DLD1 (cell line): ENCODE measurements around the gene SLC44A1.
"Not testable (repeated sequence)": the region's sequence is repeated elsewhere in the genome, so short reads cannot be mapped to it uniquely, and the experiment has no call there.

Experiments used
- in situ Hi-C: cut with HindIII; loops from 2 replicates; pipeline ENCODE4 v1.10.0; 2017; ENCODE audit warnings: low sequenced_read_pairs

SLC44A1 gene

GRCh38 chr9:105242062-105242461, 2.4 kb upstream of the SLC44A1 start:
- in situ Hi-C loops = no loop called here

DNA sequence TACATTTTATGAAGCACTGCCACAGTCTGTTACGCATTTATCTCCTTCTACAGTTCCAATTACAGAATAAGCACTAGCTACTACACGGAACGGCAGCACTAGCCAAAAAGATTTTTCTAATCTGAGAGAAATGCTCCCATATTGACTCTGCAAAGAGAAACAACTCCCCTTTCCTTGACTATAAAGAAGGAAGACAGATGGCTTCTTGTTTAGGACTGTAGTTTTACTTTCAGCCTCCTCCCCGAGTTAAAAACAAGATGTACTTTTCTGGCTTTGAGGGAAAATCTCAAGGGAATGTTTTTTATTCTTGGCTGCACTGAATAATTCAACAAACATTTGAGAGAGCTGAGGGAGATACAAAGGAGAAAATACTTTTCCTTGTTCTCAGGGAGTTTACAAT, 1.9 kb upstream of the SLC44A1 start:
- in situ Hi-C loops = no loop called here

DNA sequence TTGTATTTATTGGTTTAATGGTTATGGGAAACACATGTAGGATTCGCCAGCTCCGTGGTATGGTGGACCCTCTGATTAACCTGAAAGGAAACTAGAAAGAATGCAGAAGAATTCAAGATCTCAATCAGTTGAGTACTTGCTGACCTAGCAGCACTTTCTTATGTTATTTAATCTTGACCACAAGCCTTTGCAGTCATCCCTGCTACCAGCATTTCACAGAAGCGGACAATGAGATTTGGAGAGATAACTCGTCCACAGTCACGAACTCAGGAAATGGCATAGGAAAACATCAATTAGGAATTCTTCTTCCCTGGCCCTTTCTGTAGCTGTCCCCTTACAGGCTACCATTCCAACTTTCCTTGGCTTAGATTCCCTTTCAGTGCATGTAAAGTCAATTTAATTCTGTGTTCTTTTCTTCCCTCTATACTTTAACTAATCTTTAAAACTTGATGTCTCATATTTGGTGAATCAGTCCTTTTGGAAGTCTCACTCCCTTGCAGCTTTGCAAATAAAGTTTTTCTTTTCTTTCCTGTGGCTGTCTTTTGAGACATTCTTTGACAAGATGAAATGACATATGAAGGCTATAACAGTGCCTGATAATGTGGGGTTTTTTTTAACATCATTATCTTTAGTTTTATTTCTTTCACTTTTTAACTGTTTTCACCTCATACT, 1.3 kb upstream of the SLC44A1 start:
- in situ Hi-C loops = no loop called here

GRCh38 chr9:105244734-105245028, 230 bp downstream of the SLC44A1 start:
- in situ Hi-C loops = no loop called here

GRCh38 chr9:105245029-105245890, 809 bp downstream of the SLC44A1 start:
- in situ Hi-C loops = no loop called here

GRCh38 chr9:105245891-105246161, 1.4 kb downstream of the SLC44A1 start:
- in situ Hi-C loops = no loop called here

GRCh38 chr9:105246656-105247173, 2.3 kb downstream of the SLC44A1 start:
- in situ Hi-C loops = no loop called here

DNA sequence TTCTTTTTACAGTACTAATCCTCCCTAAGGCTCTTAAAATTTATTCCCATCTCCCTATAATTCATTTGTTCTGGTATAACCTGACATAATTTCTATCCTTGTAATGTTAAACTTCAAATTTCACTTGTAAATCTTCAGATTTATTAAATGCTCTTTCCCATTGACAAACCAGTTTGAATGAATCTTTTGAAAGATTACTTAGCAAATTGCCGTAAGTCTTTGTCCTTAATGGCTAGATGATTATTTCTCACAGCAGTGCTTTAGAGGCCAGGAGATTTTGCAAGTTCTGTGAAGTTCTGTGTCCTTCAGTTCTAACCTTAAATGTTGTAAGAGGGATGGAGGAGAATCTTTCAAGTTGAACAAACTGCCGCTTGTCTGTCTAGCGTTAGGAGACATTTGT, 4.2 kb downstream of the SLC44A1 start:
- in situ Hi-C loops = no loop called here

- in situ Hi-C loops = no loop called here
These were observed 6.7 kb downstream of the SLC44A1 start for GRCh38 chr9:105251133-105251532.

DNA sequence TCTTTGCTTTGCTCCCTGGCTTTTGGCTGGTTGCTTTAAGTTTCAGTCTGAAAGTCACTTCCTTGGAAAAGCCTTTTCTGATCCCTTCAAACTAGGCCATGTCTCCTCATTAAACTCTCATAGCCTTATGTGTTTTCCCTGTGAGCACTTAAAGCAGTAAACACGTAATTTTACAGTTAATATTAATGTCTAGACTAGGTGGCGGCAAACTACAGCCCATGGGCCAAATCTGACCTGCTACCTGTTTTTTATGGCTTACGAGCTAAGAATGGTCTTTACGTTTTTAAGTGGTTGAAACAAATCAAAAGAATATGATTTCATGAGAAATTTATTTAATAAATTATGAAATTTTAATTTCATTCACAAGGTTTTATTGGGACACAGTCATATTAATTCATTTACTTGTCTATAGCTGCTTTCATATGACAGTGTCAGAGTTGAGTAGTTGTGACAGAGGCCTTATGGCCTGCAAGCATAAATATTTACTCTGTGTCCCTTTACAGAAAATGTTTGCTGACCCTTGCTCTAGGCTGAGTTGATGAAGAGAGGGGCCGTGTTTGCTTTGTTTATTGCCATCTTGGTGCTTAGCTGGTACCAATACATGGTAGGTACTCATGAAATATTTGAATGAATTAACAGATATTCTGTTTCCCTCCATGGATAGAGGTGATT, 7.4 kb downstream of the SLC44A1 start:
- in situ Hi-C loops = no loop called here

- in situ Hi-C loops = no loop called here
These were observed 7.9 kb downstream of the SLC44A1 start for GRCh38 chr9:105252405-105252756.

DNA sequence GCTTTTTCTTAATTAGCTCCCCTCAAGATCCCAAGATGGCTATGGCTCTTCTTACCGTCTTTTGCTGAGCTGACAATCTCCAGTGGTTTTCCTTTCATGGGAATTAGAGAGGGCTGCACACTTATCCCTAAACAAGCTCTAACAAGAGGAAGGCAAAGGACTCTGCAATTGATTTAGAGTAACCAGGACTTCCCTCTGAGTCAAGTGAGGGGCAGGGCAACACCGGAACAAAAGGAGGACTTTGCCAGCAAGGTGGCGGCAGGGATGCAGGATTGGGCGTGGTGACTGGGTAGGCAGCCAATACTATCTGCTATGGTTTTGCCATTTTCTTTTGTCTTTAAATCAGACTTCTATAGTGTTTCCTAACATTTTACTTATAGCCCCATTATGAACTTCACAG, 9.8 kb downstream of the SLC44A1 start:
- in situ Hi-C loops = no loop called here

- in situ Hi-C loops = no loop called here
These were observed 11.0 kb downstream of the SLC44A1 start for GRCh38 chr9:105255421-105255820.

DNA sequence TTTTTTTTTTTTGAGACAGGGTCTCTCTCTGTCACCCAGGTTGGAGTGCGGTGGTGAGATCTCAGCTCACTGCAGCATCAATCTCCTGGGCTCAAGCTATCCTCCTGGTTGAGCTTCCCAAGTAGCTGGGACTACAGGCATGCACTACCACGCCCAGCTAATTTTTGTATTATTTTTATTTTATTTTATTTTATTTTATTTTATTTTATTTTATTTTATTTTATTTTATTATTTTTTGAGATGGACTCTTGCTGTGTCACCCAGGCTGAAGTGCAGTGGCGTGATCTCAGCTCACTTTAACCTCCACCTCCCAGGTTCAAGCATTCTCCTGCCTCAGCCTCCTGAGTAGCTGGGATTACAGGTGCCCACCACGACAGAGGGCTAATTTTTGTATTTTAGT, 12.1 kb downstream of the SLC44A1 start:
- in situ Hi-C loops = not testable (repeated sequence)

DNA sequence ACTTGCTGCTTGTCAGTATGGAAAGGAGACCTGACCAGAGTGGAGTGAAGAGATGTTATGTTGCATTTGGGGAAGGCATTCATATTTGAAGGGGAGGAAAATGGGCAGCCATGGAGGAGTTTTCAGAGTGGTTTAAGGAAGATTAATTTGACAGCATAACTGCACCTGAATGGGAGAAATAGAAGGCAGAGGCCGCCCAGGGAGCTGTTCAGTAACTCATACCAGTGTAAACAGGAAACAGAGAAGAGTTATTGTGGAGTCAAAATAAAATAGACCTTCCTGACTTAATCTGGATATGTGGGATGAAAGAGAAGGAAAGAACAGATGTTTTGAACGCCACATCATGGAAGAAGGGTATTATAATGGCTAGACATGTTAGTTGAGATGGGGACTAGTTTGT, 13.4 kb downstream of the SLC44A1 start:
- in situ Hi-C loops = no loop called here

DNA sequence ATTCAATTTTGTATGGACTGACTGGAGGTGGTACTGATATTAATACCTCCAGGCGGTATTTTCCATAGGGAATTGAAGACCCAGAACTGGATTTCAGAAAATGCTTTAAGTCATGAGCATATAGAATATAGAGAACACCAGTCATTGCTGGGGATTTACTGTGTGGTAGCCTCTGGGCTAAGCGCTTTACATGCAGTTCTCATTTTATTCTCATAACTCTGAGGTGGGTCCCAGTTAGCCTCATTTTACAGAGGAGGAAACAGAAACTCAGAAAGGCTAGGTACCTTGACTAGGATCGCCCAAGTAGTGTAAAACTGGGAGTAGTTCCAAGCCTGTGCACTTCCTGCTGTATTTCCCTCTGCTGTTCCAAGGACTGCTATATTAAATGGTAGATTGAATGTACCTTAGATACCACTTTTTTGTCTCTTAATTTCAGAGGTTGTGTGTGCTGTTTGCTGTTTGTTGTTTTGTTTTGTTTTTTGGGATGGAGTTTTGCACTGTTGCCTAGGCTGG, 13.8 kb downstream of the SLC44A1 start:
- in situ Hi-C loops = no loop called here

- in situ Hi-C loops = no loop called here
These were observed 14.8 kb downstream of the SLC44A1 start for GRCh38 chr9:105259274-105259673.

GRCh38 chr9:105259731-105260612, 15.5 kb downstream of the SLC44A1 start:
- in situ Hi-C loops = no loop called here

DNA sequence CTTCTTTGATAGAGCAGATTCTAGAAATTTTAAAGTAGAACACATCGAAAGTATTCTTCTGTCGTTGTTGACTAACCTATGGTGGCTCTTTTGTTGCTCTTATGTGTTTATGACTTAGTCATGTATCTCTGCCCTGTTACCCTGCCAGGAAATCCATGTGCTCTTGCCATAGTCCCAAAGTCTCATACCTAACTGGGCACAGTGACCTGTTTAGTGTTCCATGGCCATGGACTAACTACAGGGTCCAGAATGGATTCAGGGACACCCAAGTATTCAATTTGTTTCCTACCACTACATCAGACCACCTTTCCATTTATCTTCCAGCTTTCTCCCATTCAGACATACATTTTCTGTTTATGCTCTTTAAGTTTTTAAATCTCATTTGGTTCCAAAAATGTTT, 18.0 kb downstream of the SLC44A1 start:
- in situ Hi-C loops = no loop called here

DNA sequence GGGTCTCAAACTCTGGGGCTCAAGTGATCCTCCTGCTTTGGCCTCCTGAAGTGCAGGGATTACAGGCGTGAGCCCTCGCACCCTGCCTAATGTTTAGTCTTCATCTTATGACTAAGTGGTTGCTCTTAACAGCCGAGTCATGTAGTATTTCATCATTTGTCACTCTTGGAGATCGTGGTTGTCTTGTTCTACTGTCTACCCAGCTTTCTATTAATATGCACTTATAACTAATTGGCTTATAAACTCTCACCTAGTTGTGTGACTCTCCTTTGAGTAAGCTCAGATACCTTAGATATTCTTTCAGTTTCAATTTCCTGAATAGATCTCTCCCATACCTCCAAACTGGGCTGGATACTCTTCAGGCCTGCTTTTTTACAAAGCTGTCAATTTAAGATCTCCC, 19.9 kb downstream of the SLC44A1 start:
- in situ Hi-C loops = no loop called here

DNA sequence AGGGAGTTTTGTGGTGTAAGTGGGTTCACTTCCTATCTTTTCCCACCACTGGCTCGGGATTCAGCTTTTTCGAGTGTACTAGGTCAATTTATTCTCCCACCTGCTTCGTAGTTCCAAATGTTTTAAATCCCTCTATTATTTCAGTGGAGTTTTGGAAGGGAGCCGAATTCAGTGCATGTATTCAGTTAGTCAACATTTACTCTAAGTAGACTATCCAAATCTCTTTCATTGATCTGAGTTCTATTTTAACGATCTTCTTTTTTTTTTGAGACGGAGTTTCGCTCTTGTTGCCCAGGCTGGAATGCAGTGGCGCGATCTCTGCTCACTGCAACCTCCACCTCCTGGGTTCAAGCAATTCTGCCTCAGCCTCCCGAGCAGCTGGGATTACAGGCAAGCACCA, 23.8 kb downstream of the SLC44A1 start:
- in situ Hi-C loops = not testable (repeated sequence)
